BJ (cell line): Measurements from ENCODE around the gene TRAPPC12. TPM values are rescaled to one million over a fixed set of nuclear protein-coding genes. Genes with fewer than 3 reads are reported as not detected.
"Not testable (repeated sequence)": the region's sequence is repeated elsewhere in the genome, so short reads cannot be mapped to it uniquely, and the experiment has no call there.

ENCODE experiments used
- CTCF ChIA-PET: fragments of 350-600 bp; formaldehyde crosslinking; extraction: SDS; loops from one replicate; lab custom pipeline; 2021; ENCODE audit warnings: antibody characterized with exemption, inconsistent platforms; lab: Yijun Ruan, JAX
- POLR2A ChIA-PET: fragments of 300-600 bp; sonication (Branson Sonifier 250); formaldehyde crosslinking; extraction: SDS; loops from one replicate; lab custom pipeline; 2021; ENCODE audit warnings: antibody characterized with exemption; lab: Charles Lee
- DNase-seq: peaks from one replicate; pipeline ENCODE4 v3.0.0-alpha.2; 2011; ENCODE audit warnings: low read depth
- H3K27me3 ChIP-seq: 2 replicates; pipeline ENCODE4 v1.6.0; 2011; ENCODE audit warnings: low read length; ENCODE audit not compliant: control insufficient read depth, insufficient read depth
- H3K36me3 ChIP-seq: 2 replicates; pipeline ENCODE4 v1.5.1; 2011; ENCODE audit warnings: low read length; ENCODE audit not compliant: control insufficient read depth, insufficient read depth
- H3K4me3 ChIP-seq: 2 replicates; pipeline ENCODE4 v1.5.1; 2011; ENCODE audit warnings: low read depth, mild to moderate bottlenecking, control low read depth, low read length
- CTCF ChIP-seq: IDR thresholded peaks from 2 replicates; pipeline ENCODE4 v1.5.1; 2011; ENCODE audit warnings: low read depth, mild to moderate bottlenecking, control low read depth, inconsistent platforms, low read length, moderate library complexity; ENCODE audit not compliant: insufficient read depth
- polyA plus RNA-seq: library from polyadenylated mRNA; depleted of rRNA; stranded (reverse); fragments of >200 nt; gene quantifications from 2 replicates; pipeline ENCODE4 v1.2.3, GENCODE V29; 2011

Gene TRAPPC12
- polyA plus RNA-seq, 1 experiment, result 57.8 TPM

- no peak for DNase-seq
- no peaks in the 10 kb centered on the region for H3K27me3 ChIP-seq
- ChIA-PET CTCF (interaction anchor here (1.3 kb wide), 1 partner anchor 9 kb away, joined by 3 read pairs; no protein-coding TSS in a partner anchor), POLR2A (no interaction called here)
- H3K36me3 ChIP-seq, result no peaks in the 10 kb centered on the region; the same call in 1 of the 2 replicates
- TF ChIP-seq CTCF, result no peak
- no peak overlapping the region for H3K4me3 ChIP-seq
Observed at GRCh38 chr2:3365219-3365618, 14.3 kb upstream of the TRAPPC12 start.

- no peaks in the 10 kb centered on the region for H3K27me3 ChIP-seq
- H3K36me3 ChIP-seq, result no peaks in the 10 kb centered on the region; the same call in 1 of the 2 replicates
- H3K4me3 ChIP-seq, result no peak overlapping the region
- no peak for DNase-seq
- CTCF ChIA-PET, result no interaction called here
- POLR2A ChIA-PET, result no interaction called here
- TF ChIP-seq CTCF, result no peak
Observed at GRCh38 chr2:3368261-3368722, 11.2 kb upstream of the TRAPPC12 start.

- H3K27me3 ChIP-seq, POLR2A ChIA-PET, H3K36me3 ChIP-seq, DNase-seq, CTCF ChIA-PET, H3K4me3 ChIP-seq: not testable (repeated sequence)
Observed at GRCh38 chr2:3369340-3370181, 9.9 kb upstream of the TRAPPC12 start.

- ChIA-PET POLR2A (no interaction called here), CTCF (no interaction called here)
- TF ChIP-seq CTCF, result no peak
Observed at GRCh38 chr2:3376821-3377220, 2.7 kb upstream of the TRAPPC12 start.

GRCh38 chr2:3377279-3377611 is 2.2 kb upstream of the TRAPPC12 start:
- peak overlapping the region; percentile 93 for H3K4me3 ChIP-seq
- no peaks in the 10 kb centered on the region for H3K27me3 ChIP-seq
- TF ChIP-seq CTCF, result no peak
- ChIA-PET POLR2A (no interaction called here), CTCF (no interaction called here)
- DNase-seq, result no peak
- H3K36me3 ChIP-seq, result no peaks in the 10 kb centered on the region

More at GRCh38 chr2:3376821-3377220, 2.7 kb upstream of the TRAPPC12 start:
- Histone ChIP-seq H3K36me3 (no peaks in the 10 kb centered on the region), H3K27me3 (no peaks in the 10 kb centered on the region), H3K4me3 (peak overlapping the region; percentile 93)
- no peak for DNase-seq
